ENCODE data around the gene ADAMTS17.

The ADAMTS17 gene

DNA sequence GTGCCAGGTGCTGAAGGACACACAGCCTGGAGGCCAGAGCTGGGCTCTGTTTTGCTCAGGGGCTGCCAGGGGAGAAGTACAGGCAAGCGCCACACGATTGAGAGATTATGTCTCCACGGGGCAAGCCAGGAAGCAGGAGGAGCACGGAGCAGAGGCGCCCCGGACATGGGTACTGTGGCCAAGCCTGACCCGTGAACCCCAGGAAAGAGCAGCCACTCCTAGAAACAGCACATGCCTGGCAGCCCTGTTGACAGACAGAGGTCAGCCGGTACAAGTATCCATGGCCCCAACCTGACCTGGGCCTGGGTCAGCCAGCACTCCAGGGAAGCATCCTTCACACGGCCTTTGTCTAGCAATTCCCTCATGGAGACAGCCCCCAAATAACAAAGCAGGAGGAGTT lies 89.4 kb downstream of the ADAMTS17 start:
- DNase-seq (ENCODE audit: low spot score) = no peak

DNA sequence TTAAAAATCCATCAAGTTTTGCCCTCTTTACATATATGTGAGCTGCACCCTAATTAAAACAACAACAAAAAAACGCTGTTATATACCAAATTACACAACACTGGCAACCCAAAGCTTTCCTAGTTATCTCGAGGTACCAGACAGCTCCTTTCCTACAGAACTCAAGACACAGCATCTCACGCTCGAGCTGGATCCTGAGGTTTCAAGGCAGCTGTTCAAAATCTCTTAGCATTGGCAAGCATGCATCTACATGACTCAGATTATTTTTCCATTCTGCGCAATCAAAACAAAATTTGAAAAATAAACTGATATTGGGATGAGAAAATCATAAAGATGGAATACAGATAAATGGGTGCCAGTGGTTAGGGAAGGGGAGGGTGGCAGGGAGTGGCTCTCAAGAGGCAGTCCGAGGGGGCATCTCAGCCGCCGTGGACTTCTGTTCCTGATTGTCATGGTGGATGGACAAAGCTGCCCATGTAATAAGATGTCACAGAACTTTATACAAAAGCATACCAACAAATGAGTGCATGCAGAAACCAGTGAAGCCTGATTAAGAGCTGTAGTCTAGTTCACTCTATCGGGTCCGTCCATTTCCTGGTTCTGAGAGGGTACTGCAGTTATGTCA lies 91.5 kb downstream of the ADAMTS17 start:
- DNase-seq (ENCODE audit: low spot score) = no peak

DNA sequence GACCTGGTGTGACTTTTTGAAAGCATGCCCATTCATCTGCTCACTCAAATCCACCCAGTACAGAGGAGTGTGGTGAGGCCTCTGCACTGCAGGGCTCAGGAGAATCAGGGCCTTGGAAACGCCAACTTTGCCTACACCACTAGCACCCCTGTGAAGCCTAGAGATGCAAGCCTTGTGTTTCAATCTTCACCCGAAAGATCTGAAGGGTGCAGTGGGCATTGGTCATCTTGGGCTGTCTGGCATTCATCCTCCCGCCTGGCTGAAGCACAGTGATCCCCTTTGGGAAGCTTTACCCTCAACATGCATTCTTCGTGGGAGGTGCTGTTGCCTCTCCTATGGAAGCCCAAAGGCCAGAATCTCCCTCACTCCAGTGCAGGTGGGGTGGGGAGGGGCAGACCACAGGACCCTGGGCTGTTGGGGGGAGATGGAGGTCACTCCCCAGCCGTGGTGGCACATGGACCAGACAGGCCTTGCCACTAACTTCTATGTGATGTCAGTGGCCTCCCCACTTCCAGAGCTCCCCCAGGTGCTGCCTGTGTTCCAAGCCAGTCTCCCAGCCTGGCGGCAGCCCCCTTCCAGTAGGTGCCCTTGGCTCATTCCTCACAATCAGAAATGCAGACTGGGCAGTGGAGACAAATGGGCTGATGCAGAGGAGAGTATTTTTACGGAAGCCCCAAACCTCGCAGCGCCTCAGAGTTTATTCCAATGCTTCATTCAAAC lies 92.5 kb downstream of the ADAMTS17 start:
- DNase-seq (ENCODE audit: low spot score) = no peak

DNA sequence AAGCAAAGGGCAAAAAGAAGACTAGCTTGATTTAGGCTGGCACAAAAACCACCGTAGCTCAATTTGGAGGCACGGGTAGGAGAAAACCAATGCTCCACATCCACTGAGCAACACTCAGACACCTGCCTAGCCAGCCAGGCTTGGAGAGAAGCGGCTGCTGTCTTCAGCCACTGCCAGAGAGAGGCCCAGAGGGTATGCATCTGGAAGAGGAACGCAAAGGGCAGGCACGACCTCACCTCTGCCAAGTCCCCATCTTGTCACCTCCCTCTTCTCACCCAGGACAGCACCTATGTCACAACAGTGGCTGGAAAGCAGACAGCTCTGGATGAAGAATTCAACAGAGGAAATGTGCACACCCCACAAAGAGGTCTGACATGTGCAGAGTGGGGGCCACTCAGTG lies 93.5 kb downstream of the ADAMTS17 start:
- no peak for DNase-seq (ENCODE audit: low spot score)

DNA sequence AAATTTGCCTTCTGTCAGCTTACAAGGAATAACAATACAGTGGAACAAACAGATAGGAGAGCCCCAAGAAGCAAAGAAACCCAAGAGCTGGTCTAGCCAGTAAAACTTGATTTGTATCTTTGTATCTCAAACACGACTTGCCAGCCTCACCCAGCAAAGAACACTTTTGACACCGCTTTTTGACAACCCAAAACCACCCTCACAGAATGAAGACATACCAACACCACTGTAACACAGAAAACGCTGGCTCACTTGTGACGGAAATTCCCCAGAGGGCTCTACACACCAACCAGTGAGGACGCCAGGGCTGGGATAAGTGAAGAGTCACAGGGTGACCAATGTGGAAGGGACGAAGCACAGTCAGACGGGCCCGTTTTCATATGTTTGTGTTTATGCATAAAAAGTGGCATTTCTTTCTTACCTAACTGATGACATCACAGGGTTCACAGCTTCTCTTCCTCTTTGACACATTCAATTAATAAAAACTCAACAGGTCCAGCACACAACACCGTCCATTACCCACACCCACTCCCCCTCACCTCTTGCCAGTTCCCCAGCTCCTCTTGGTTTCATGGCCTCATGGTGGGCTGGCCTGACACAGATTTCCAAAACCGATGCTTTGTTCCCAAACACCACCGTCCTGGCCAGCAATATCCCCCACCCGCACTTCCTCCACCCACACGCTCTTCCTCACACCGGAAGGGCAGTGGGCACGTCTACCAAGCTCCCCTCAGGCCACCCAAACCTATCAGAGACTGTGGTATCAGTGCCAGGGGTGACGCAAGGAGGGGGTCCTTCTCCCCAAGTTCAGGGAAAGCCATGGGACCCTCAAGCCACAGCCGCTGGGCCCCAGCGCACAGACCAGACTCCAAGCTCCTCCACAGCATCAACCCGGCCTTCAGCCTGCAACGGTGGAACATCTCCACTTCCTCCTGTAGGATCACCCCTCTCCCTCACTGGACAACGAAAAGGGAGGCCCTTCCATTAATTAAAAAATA lies 94.2 kb downstream of the ADAMTS17 start:
- DNase-seq (ENCODE audit: low spot score) = no peak

DNA sequence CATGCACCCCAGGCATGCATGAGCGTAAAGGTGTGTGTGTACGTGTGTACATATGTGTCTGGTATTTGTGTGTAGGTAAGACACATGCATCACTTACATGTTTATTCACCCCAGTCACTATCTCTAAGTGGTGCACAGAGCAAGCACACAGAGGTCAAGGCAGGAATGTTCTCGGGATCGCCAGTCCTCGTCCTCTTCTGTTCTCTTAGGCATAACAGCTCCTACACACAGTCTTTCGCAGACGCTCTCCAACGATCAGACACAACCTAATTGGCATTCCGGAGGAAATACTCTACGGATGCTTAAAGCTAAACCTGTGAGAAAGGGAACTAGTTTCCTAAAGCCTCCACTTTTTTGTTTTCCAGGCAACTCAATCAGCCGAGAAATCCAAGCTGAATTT lies 95.9 kb downstream of the ADAMTS17 start:
- DNase-seq (ENCODE audit: low spot score) = no peak

DNA sequence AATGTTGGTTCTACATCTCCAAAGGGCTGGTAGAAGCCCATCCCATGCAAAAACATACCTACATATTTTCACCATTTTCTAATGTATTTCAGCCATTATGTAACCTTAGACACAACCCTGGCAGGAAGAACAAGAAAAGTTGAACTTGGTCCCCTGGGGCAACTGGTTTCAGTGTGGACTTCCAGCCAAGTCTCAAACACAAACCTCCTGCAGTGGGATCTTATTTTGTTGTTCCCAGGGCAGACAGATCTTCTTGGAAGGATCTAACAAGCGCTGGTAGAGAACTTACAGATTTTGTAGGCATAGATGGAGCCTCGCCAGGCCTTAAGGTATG lies 96.3 kb downstream of the ADAMTS17 start:
- no peak for DNase-seq (ENCODE audit: low spot score)

DNA sequence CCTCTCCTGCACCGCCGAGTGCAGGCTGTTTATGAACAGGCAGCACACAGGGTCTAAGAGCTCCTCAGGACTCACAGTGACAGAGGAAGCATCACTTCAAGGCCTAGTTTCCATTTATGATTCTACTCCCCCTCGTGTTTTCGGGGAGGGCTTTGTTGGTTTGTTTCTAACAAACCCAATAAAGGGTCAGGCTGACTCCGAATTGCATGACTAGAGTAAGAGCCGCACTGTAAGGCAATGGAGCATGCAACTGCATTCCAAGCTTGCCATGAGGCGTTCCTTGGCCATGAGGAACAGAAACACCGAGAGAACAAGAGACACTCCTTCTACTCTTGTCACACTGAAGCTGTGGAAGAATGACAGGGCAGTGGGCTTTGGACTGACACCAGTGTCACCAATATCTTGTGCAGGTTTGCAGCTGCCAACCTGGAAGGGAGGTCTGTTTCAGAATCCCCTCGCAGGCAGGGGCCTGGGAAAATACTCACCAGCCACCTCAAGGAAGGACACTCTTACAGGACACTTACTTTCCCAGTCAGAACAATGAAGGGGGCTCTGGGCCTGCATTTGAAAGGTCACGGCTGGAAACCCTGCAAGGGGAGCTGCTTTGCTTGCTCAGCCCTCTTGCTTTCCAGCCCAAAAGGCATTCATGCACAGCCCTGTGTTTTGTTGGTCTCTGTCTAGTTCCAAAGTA lies 96.8 kb downstream of the ADAMTS17 start:
- no peak for DNase-seq (ENCODE audit: low spot score)

DNA sequence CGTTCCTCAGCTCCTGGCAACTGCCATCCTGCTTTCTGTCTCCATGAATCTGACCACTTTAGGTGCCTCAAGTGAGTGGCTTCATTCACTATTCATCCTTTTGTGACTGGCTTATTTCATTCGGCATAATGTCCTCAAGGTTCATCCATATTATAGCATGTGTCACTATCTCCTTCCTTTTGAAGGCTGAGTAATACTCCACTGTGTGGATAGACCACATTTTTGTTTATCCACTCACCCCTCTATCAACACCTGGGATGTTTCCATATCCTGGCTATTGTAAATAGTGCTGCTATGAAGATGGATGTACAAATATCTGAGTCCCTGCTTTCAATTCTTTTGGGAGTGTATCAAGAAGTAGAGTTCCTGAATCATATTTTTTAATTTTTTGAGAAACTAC lies 98.8 kb downstream of the ADAMTS17 start:
- no peak for DNase-seq (ENCODE audit: low spot score)

DNA sequence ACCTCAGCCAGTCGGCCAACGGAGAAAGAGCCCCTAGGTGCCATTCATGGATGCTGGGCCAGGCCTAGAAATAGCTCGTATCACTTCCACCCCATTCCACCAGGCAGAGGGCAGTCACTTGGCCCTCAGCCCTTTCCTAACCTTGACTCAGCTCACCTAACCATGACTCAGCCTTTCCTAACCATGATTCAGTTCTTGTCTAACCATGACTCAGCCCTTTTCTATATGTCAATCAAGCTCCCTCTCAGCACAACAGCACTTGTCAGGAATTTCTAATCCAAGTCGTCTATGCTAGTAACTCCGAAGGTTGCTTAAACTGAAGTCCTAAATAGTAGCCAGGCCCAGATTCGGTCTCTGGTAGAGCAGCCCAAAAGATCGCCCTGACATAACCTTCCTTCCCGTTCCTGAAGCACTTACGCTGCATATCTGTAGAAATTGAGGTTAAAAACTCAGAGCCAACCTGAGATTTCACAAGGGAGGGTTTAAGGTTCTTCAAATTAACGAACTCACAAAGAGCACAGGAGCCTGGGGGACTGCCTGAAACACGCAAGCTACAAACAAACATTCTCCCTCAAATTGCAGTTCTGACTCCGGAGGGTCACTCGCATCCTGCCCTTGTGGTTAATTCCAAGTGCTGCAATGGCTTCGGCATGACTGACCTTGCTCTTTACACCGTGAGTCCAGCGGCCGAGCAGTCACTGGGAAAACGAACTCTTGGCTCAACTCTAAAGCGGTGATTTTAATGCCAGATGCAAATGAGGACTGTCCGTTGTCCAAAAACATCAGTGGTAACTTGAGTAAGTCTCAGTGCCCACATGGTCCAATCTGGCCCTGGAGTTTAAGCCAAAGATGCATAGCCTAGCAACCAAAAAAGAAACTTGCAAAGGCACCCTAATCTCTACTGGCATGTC lies 99.9 kb downstream of the ADAMTS17 start:
- peak; percentile 46 for DNase-seq (ENCODE audit: low spot score)

DNA sequence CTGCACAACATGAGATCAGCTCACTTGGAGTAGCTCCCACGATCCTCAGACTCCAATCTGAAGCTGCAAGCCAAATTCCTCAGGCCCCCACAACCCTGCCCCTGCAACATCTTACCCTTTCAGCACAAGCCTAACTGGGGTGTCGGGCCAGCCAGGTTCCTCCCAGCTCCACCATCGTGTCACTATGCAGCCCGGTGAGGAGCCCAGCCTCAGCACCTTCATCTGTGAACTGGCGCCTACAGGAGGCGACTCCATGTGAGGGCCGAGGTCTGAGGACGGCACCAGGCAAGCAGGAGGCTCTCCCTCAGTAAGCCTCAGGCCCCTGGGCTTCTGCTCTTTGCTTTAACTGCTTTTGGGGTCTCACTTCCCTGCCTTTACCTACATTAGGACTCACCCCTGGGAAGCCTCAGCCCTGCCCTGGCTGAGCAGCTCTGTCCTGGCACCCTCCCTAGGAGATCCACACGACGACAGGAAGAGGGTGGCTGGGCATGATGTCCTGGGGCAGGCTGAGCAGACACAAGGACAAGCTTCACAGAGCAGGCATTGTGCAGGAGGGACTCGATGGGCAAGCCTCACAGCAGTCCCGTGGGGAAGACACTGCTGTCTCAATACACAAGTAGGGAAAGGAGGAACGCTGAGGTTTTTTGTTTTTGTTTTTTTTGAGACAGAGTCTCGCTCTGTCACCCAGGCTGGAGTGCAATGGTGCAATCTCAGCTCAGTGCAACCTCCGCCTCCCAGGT lies 104.6 kb downstream of the ADAMTS17 start:
- DNase-seq (ENCODE audit: low spot score) = no peak

DNA sequence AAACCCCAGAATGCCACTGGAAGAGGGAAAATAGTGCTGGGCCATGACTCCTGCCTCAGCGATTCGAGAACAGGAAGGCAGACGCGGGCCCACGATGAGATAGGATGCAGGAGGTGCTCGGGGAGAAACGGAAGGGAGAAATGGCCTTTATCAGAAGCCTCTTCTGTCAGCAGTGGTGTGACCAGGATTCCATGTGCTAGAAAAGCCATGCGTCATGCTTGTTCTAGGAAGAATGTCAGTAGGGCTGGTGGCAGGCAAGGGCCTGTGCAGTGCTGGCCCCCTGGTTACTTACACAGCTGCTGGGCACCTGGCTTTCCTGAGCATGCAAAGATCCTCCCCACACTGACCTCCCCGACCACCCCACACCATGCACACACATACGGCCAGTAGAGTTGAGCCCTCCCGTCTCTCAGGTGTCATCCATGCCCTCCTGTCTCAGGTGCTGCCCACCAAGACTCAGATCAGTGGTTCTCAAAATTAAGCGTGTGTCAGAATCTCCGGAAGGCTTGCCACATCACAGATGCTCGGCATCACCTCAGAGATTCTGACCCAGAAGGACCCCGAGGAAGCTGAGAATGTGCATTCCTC lies 106.7 kb downstream of the ADAMTS17 start:
- DNase-seq (ENCODE audit: low spot score) = no peak

DNA sequence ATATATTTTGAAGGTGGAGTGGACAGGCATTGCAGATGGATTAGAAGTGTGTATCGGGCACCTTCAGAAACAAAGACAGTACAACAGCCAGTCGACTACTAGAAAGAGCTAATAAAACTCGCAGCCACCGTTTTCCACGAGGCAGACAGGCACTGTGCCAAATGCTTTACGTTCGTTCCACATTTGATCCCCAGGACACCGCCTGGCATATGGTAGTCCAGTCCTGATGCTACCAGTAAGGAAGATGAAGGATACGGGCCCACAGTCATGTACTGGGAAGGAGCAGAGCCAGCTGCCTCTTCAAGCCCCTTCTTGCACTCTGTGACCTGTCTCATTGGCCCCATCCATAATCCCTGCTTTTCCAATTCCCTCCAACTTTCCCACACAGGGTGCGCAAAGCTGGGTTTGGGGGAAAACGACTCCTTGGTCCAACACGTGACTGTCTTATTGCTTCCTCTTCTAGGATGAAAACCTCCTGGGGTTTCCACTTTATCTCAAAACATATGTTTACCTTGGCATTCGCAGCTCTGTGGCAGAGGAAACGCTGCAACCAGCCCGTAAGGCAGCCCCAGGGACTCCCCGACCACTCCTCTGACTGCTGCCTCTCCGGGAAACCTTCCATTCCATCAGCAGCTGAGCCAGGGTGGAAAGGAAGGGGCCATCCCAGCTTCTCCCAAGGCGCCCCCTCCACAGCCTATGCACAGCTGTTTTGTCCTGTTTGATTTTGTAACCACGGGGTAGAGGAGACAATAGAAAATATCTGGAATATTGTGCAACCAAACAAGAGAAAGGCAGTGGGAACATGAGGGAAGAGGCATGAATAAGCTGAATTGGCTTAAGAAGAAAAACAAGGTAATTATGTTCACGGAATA lies 107.4 kb downstream of the ADAMTS17 start:
- DNase-seq (ENCODE audit: low spot score) = no peak

DNA sequence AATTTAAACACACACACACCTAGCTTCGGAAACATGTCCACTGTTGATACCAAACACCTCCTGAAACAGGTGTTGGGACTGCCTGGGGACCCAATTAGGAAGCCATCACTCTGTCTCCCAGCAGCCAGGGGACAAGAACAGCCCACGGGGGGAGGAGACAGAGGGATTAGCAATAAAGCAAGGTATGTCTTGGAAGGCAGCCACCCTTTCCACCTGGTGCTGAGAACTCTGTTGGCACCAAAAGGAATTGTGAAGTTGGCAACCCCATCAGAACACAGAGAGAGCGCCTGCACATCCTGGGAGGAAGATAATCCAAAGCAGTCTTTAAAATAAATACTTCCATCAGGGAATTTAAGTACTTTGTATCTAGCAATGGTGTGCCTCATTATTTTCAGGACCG lies 111.0 kb downstream of the ADAMTS17 start:
- DNase-seq (ENCODE audit: low spot score) = no peak

DNA sequence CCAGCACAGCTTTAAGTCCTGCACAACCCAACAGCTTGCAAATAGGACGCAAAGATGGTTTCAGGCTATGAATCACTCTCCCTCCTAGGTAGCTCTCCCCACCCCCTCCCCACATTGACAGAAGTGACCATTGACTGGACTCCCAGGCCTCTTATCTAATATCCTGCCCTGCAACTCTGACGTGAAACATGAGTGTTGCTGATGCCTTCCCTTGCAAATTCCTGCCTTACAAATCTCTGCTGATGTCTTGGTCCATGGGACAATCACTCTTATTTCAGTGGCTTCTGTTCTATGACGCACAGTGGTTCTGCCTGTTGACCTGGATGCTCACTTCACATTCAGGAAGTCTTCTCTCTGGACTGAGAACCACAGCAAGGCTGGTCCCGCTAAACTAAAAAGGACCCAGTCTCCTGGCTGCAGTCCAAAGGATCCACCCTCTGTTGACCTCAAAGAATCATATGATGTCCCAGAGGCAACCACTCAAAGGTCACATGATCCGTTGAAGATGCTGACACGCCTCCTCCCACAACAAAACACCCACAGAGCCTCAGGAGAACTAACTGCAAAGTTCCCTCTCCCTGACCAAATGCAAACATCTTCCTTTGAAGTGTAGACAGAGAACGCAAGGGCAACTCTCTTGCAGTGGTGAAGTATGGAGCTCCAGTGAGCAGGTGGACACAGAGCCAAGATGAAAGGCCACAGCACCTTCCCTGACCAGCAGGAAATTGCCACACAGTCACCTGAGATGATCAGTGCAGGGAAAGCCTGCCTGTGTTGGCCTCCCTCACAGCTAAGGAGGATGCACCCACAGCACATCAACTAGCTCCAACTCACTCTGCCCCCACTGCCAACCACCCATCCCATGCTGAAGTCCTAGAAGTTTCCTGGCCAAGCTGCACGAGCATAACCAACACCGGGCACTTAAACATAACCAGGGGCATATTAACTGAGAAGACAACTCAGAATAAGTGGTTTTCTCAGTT lies 112.3 kb downstream of the ADAMTS17 start:
- no peak for DNase-seq (ENCODE audit: low spot score)

DNA sequence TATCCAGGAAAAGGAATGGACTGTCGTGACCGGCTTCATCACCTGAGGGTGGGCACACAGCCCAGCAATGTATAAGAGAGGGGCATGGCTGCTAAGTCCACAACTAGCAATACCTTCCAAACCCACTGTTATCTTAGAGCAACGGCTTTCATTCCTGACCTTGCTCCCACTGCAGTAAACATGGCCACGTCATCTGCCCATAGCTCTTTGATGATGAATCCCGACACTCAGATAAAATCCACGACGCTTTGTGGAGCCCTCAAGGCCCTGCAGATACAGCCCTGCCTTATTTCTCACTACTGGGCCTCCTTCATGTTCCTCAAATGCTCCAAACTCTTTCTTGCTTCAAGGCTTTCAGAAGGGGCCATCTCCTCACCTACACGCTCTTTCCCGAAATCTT lies 114.0 kb downstream of the ADAMTS17 start:
- no peak for DNase-seq (ENCODE audit: low spot score)

DNA sequence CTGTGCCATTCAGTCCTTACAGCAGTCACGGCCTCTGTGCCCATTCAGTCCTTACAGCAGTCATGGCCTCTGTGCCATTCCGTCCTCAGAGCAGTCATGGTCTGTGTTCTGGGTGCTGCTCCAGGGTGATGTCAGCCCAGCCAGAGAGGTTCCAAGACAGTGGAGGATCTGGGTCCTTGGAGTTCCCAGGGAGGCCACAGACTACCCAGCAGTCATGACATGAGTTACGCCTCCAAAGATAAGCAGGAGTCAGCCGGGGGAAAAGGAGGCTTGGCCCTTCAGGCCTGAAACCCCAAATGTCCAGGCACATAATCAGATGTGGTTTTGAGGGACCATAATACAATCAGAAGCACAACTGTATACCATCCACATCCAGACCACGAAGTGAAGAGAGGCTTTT lies 115.7 kb downstream of the ADAMTS17 start:
- no peak for DNase-seq (ENCODE audit: low spot score)
